Activated CD8-positive, alpha-beta T cell treated with anti-CD3 and anti-CD28 coated beads for 36 hours (primary cell): ENCODE data around the gene NEURL4. TPM values are rescaled to one million over a fixed set of nuclear protein-coding genes. Genes with fewer than 3 reads are reported as not detected.
"Not testable (repeated sequence)": the region's sequence is repeated elsewhere in the genome, so short reads cannot be mapped to it uniquely, and the experiment has no call there.

ENCODE experiments used
- ATAC-seq: fragments of 200-7000 bp; cut with Tn5 transposase; one replicate; pipeline ENCODE4 v1.10.0; 2021; ENCODE audit warnings: mild to moderate bottlenecking, moderate library complexity
- CTCF ChIA-PET: fragments of 350-600 bp; sonication (Branson Sonifier 250); formaldehyde crosslinking; loops from one replicate; lab custom pipeline; 2021; ENCODE audit warnings: antibody characterized with exemption; lab: Charles Lee
- POLR2A ChIA-PET: fragments of 350-600 bp; sonication (Branson Sonifier 250); formaldehyde crosslinking; loops from one replicate; lab custom pipeline; 2021; ENCODE audit warnings: antibody characterized with exemption; lab: Charles Lee
- DNase-seq: peaks from one replicate; pipeline ENCODE4 v3.0.0-alpha.2; 2020
- H3K27ac Mint-ChIP-seq: one replicate; pipeline ENCODE4 v1.8.0; 2021; ENCODE audit warnings: mild to moderate bottlenecking, mixed read lengths
- H3K27me3 Mint-ChIP-seq: one replicate; pipeline ENCODE4 v1.8.0; 2021; ENCODE audit warnings: mixed read lengths
- H3K36me3 Mint-ChIP-seq: one replicate; pipeline ENCODE4 v1.8.0; 2021; ENCODE audit warnings: low read depth, mixed read lengths
- H3K4me1 Mint-ChIP-seq: one replicate; pipeline ENCODE4 v1.8.0; 2021; ENCODE audit warnings: low read depth, mixed read lengths
- H3K4me3 Mint-ChIP-seq: one replicate; pipeline ENCODE4 v1.8.0; 2021; ENCODE audit warnings: mild to moderate bottlenecking, moderate library complexity, mixed read lengths
- H3K9me3 Mint-ChIP-seq: one replicate; pipeline ENCODE4 v1.8.0; 2021; ENCODE audit warnings: mixed read lengths
- intact Hi-C: fragments of 100-400 bp; cut with micrococcal nuclease; formaldehyde crosslinking; loops from one replicate; pipeline ENCODE4 v1.10.0; 2022
- total RNA-seq, 2 experiments: library from RNA; stranded (reverse); gene quantifications; one replicate each; pipeline ENCODE4 v1.2.3, GENCODE V29; 2021
- TF ChIP-seq, protein P1 (sequence below): fragments of 200-600 bp; IDR thresholded peaks from one replicate; pipeline ENCODE4 v1.8.0; 2022; ENCODE audit warnings: antibody characterized with exemption, mild to moderate bottlenecking

The NEURL4 gene
- total RNA-seq: 10 to 100 TPM; 36.2 to 40.4 TPM

DNA sequence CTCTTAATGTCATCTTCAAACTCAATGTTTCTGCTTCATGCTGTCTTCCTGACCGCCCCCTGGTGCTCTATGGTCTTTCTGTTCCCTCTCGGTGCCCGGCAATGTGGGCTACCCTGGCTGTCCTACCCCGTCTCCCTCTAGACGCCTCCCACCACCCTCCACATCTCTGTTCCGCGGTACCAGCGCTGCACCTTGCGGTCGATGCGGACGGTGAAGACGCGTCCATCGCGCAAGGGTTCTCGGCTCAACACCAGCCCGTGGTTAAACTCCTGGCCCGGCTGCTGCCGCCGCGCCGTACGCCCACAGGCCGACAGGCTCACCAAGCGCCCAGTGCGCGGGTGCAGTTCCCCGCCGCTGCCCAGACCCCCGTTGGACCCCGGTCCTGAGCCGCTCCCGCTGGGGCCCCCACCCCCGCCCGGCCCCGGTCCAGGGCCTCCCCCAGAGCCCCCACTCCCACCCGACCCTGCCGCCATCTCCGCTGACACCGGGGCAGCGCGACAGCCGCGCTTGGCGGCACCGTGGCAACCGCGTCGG, at the start of gene NEURL4:
NEURL4 (minus strand) TSS at position 496 of the 534 bp plus-strand sequence; CDS start at position 473, 23 bp downstream.
- H3K4me1 Mint-ChIP-seq: peaks cover 48% of the 10 kb centered on the region
- ATAC-seq: peak; percentile 0
- ChIA-PET CTCF (interaction anchor here (0.8 to 3.0 kb wide), 11 partner anchors 9 to 358 kb away, joined by 3 to 20 read pairs (median 5); partner anchors contain the start of gene TMEM95), POLR2A (interaction anchor here (0.6 to 10.5 kb wide), 12 partner anchors 8 to 358 kb away, joined by 3 to 150 read pairs (median 6); partner anchors contain the start of genes GPS2, TMEM256, TP53 and ZBTB4)
- TF ChIP-seq, protein P1, sequence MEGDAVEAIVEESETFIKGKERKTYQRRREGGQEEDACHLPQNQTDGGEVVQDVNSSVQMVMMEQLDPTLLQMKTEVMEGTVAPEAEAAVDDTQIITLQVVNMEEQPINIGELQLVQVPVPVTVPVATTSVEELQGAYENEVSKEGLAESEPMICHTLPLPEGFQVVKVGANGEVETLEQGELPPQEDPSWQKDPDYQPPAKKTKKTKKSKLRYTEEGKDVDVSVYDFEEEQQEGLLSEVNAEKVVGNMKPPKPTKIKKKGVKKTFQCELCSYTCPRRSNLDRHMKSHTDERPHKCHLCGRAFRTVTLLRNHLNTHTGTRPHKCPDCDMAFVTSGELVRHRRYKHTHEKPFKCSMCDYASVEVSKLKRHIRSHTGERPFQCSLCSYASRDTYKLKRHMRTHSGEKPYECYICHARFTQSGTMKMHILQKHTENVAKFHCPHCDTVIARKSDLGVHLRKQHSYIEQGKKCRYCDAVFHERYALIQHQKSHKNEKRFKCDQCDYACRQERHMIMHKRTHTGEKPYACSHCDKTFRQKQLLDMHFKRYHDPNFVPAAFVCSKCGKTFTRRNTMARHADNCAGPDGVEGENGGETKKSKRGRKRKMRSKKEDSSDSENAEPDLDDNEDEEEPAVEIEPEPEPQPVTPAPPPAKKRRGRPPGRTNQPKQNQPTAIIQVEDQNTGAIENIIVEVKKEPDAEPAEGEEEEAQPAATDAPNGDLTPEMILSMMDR: peak; percentile 10
- H3K36me3 Mint-ChIP-seq: peaks cover 10% of the 10 kb centered on the region
- peak within 1 kb of the TSS; percentile 96 for H3K27ac Mint-ChIP-seq
- DNase-seq: peak; percentile 49
- H3K27me3 Mint-ChIP-seq: no peaks in the 10 kb centered on the region
- H3K4me3 Mint-ChIP-seq: peak within 1 kb of the TSS; percentile 80
- intact Hi-C loops: no loop called here
- no peaks in the 10 kb centered on the region for H3K9me3 Mint-ChIP-seq

DNA sequence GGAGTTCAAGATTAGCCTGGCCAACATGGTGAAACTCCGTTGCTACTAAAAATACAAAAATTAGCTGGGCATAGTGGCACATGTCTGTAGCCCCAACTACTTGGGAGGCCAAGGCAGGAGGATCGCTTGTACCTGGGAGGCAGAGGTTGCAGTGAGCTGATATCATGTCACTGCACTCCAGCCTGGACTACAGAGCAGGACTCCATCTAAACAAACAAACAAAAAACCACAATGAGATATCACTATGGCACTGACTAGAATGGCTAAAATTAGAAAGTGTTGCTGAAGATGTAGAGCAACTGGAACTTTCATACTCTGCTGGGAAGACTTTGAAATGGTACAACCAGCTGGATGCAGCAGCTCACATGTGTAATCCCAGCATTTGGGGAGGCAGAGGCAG, 45.2 kb upstream of the NEURL4 start:
- DNase-seq (no peak), ATAC-seq (no peak)
- Mint-ChIP-seq H3K4me3 (no peak overlapping the region), H3K36me3 (peaks cover 2% of the 10 kb centered on the region), H3K27ac (no peak overlapping the region), H3K27me3 (peaks cover 8% of the 10 kb centered on the region), H3K9me3 (peaks cover 4% of the 10 kb centered on the region), H3K4me1 (peaks cover 2% of the 10 kb centered on the region)
- TF ChIP-seq, protein P1: no peak
- intact Hi-C loops: no loop called here
- ChIA-PET CTCF (interaction anchor here (3.9 kb wide), 1 partner anchor 18 kb away, joined by 17 read pairs; no protein-coding TSS in a partner anchor), POLR2A (interaction anchor here (2.9 kb wide), 1 partner anchor 9 kb away, joined by 11 read pairs; no protein-coding TSS in a partner anchor)

GRCh38 chr17:7370853-7371252, 41.7 kb upstream of the NEURL4 start:
- H3K4me3 Mint-ChIP-seq: no peak overlapping the region
- no peaks in the 10 kb centered on the region for H3K4me1 Mint-ChIP-seq
- H3K27me3 Mint-ChIP-seq: no peaks in the 10 kb centered on the region
- ChIA-PET CTCF (interaction anchor here (1.1 to 3.5 kb wide), 3 partner anchors 15 to 190 kb away, joined by 4 to 19 read pairs (median 7); no protein-coding TSS in a partner anchor), POLR2A (interaction anchor here (1.4 to 1.5 kb wide), 2 partner anchors 15 to 256 kb away, joined by 3 read pairs; no protein-coding TSS in a partner anchor)
- ATAC-seq (no peak), DNase-seq (no peak)
- intact Hi-C loops: no loop called here
- no peak overlapping the region for H3K27ac Mint-ChIP-seq
- TF ChIP-seq, protein P1: no peak
- H3K36me3 Mint-ChIP-seq: no peaks in the 10 kb centered on the region
- no peaks in the 10 kb centered on the region for H3K9me3 Mint-ChIP-seq

- H3K9me3 Mint-ChIP-seq: no peaks in the 10 kb centered on the region
- intact Hi-C loops: no loop called here
- TF ChIP-seq, protein P1: no peak
- no peak for DNase-seq
- H3K4me1 Mint-ChIP-seq: no peaks in the 10 kb centered on the region
- ChIA-PET CTCF (interaction anchor here (0.8 to 3.5 kb wide), 4 partner anchors 14 to 191 kb away, joined by 4 to 19 read pairs (median 6); no protein-coding TSS in a partner anchor), POLR2A (interaction anchor here (0.6 to 1.5 kb wide), 4 partner anchors 16 to 257 kb away, joined by 3 read pairs; partner anchors contain the start of gene CD68)
- no peak for ATAC-seq
- no peaks in the 10 kb centered on the region for H3K27me3 Mint-ChIP-seq
- no peak overlapping the region for H3K4me3 Mint-ChIP-seq
- H3K36me3 Mint-ChIP-seq: no peaks in the 10 kb centered on the region
- no peak overlapping the region for H3K27ac Mint-ChIP-seq
Observed at GRCh38 chr17:7369825-7370224, 40.7 kb upstream of the NEURL4 start.

GRCh38 chr17:7368599-7368994, 39.5 kb upstream of the NEURL4 start:
- H3K36me3 Mint-ChIP-seq, H3K27ac Mint-ChIP-seq, intact Hi-C loops, H3K27me3 Mint-ChIP-seq, ATAC-seq, DNase-seq, H3K4me3 Mint-ChIP-seq, H3K9me3 Mint-ChIP-seq, H3K4me1 Mint-ChIP-seq: not testable (repeated sequence)
- POLR2A ChIA-PET: interaction anchor here (1.6 kb wide), 1 partner anchor 35 kb away, joined by 4 read pairs; the partner anchor contains the start of gene TMEM256
- CTCF ChIA-PET: interaction anchor here (1.0 to 3.5 kb wide), 2 partner anchors 12 to 192 kb away, joined by 3 to 19 read pairs; no protein-coding TSS in a partner anchor
